OCI-LY7 (cell line): Measurements from ENCODE around the gene IGF2BP2.

Experiments
- EZH2phosphoT487 ChIP-seq: fragments of 200-600 bp; sonication (generic); IDR thresholded peaks from 2 replicates; pipeline ENCODE4 v1.6.1; 2018; ENCODE audit warnings: low read depth, borderline replicate concordance, mild to moderate bottlenecking, mixed run types, antibody characterized with exemption, low read length, moderate library complexity, mixed read lengths
- TF ChIP-seq, protein P1 (sequence below): fragments of 200-600 bp; sonication (generic); conservative IDR thresholded peaks from 2 replicates; pipeline ENCODE4 v1.5.1; 2014; ENCODE audit warnings: mild to moderate bottlenecking, antibody characterized with exemption, low read length, moderate library complexity, mixed read lengths

GRCh38 chr3:185701611-185702261, 123.1 kb downstream of the IGF2BP2 start:
- TF ChIP-seq, protein P1, sequence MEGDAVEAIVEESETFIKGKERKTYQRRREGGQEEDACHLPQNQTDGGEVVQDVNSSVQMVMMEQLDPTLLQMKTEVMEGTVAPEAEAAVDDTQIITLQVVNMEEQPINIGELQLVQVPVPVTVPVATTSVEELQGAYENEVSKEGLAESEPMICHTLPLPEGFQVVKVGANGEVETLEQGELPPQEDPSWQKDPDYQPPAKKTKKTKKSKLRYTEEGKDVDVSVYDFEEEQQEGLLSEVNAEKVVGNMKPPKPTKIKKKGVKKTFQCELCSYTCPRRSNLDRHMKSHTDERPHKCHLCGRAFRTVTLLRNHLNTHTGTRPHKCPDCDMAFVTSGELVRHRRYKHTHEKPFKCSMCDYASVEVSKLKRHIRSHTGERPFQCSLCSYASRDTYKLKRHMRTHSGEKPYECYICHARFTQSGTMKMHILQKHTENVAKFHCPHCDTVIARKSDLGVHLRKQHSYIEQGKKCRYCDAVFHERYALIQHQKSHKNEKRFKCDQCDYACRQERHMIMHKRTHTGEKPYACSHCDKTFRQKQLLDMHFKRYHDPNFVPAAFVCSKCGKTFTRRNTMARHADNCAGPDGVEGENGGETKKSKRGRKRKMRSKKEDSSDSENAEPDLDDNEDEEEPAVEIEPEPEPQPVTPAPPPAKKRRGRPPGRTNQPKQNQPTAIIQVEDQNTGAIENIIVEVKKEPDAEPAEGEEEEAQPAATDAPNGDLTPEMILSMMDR: no peak
- TF ChIP-seq EZH2phosphoT487: no peak
